NB4 (cell line): ENCODE data around the gene LHX6.

Experiments
- MYC ChIP-seq: IDR thresholded peaks from 2 replicates; pipeline ENCODE4 v1.6.1; 2011; ENCODE audit warnings: low read depth, low read length
- POLR2A ChIP-seq: IDR thresholded peaks from 2 replicates; pipeline ENCODE4 v1.6.1; 2011; ENCODE audit warnings: mild to moderate bottlenecking; ENCODE audit not compliant: insufficient read length; ENCODE audit errors: extremely low read depth
- TF ChIP-seq, protein P1 (sequence below): IDR thresholded peaks from one replicate; pipeline ENCODE4 v1.5.1; 2012; ENCODE audit warnings: low read depth, low read length
- TF ChIP-seq, protein P2 (sequence below): IDR thresholded peaks from 2 replicates; pipeline ENCODE4 v1.6.1; 2011; ENCODE audit warnings: low read depth, low read length

DNA sequence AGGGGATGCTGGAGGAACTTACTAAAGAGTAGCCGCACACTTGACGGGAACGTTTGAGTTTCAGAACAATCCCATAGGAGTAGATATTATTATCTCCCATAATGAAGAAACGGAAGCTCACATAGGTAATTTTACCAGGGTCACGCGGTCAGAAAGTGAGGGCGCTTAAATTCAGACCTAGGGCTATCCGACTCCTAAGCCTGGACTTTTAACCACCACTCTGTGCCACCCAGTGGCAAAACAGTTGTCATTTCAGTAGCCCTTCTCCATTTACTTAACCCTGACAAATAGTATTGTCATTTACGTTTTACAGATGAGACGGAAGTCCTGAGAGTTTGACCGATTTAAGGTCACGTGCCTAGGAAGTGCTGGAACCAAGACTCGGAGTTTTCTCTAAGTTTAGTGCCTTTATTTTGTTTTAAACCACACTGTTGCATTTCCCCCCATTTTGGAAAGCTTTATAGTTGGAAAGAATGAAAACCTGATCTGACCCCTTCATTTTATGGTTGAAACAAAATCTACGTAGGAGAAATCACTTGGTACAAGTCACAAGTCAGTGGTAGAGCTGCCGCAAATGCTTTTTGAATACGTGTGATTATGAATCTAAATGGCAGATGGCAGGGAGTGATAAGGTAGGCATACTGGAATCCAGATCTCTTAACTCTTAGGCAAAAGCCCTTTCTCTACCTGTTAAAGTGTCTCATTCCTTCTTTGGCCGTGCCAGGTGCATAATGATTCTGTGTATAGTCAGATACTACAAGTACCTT is 36.6 kb upstream of the LHX6 start:
- TF ChIP-seq, protein P1, sequence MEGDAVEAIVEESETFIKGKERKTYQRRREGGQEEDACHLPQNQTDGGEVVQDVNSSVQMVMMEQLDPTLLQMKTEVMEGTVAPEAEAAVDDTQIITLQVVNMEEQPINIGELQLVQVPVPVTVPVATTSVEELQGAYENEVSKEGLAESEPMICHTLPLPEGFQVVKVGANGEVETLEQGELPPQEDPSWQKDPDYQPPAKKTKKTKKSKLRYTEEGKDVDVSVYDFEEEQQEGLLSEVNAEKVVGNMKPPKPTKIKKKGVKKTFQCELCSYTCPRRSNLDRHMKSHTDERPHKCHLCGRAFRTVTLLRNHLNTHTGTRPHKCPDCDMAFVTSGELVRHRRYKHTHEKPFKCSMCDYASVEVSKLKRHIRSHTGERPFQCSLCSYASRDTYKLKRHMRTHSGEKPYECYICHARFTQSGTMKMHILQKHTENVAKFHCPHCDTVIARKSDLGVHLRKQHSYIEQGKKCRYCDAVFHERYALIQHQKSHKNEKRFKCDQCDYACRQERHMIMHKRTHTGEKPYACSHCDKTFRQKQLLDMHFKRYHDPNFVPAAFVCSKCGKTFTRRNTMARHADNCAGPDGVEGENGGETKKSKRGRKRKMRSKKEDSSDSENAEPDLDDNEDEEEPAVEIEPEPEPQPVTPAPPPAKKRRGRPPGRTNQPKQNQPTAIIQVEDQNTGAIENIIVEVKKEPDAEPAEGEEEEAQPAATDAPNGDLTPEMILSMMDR, result no peak
- TF ChIP-seq POLR2A, result no peak
- TF ChIP-seq, protein P2, sequence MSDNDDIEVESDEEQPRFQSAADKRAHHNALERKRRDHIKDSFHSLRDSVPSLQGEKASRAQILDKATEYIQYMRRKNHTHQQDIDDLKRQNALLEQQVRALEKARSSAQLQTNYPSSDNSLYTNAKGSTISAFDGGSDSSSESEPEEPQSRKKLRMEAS, result peak; percentile 91
- peak; percentile 31; the same call in 1 of the 2 replicates for TF ChIP-seq MYC
